Endometrium (tissue), 2 donors: ENCODE measurements around the gene MLLT3.

ENCODE experiments used
- FAIRE-seq: peaks from 2 replicates; lab custom pipeline; 2012; peaks lifted over from hg19 to GRCh38; lab: Jason Lieb, UNC
- donor health status: control.
- donor health status: control.

The MLLT3 gene

GRCh38 chr9:20409321-20410092 lies 212.8 kb downstream of the MLLT3 start:
- FAIRE-seq = no peak

- no peak for FAIRE-seq
These were observed 213.8 kb downstream of the MLLT3 start for GRCh38 chr9:20408513-20408912.

GRCh38 chr9:20407013-20407412 lies 215.3 kb downstream of the MLLT3 start:
- FAIRE-seq = no peak

- no peak for FAIRE-seq
These were observed 216.0 kb downstream of the MLLT3 start for GRCh38 chr9:20406344-20406743.

GRCh38 chr9:20405616-20406015 lies 216.7 kb downstream of the MLLT3 start:
- FAIRE-seq = no peak

GRCh38 chr9:20405078-20405477 lies 217.2 kb downstream of the MLLT3 start:
- no peak for FAIRE-seq

- FAIRE-seq = no peak
These were observed 218.0 kb downstream of the MLLT3 start for GRCh38 chr9:20404192-20404813.

GRCh38 chr9:20403346-20403745 lies 219.0 kb downstream of the MLLT3 start:
- FAIRE-seq = no peak

- FAIRE-seq = no peak
These were observed 219.9 kb downstream of the MLLT3 start for GRCh38 chr9:20402273-20402875.

GRCh38 chr9:20398536-20399338 lies 223.6 kb downstream of the MLLT3 start:
- FAIRE-seq = no peak

- no peak for FAIRE-seq
These were observed 225.0 kb downstream of the MLLT3 start for GRCh38 chr9:20397348-20397747.

- no peak for FAIRE-seq
These were observed 225.8 kb downstream of the MLLT3 start for GRCh38 chr9:20396509-20396908.

GRCh38 chr9:20395651-20396050 lies 226.6 kb downstream of the MLLT3 start:
- FAIRE-seq = no peak

GRCh38 chr9:20394969-20395368 lies 227.3 kb downstream of the MLLT3 start:
- no peak for FAIRE-seq

GRCh38 chr9:20391208-20391607 lies 231.1 kb downstream of the MLLT3 start:
- FAIRE-seq = no peak

- FAIRE-seq = no peak
These were observed 231.9 kb downstream of the MLLT3 start for GRCh38 chr9:20390400-20390799.

GRCh38 chr9:20387062-20387461 lies 235.2 kb downstream of the MLLT3 start:
- no peak for FAIRE-seq

GRCh38 chr9:20384642-20385041 lies 237.7 kb downstream of the MLLT3 start:
- FAIRE-seq = no peak

- FAIRE-seq = no peak
These were observed 239.7 kb downstream of the MLLT3 start for GRCh38 chr9:20382460-20383071.

GRCh38 chr9:20380546-20380945 lies 241.8 kb downstream of the MLLT3 start:
- FAIRE-seq = no peak

GRCh38 chr9:20379804-20380225 lies 242.5 kb downstream of the MLLT3 start:
- no peak for FAIRE-seq

GRCh38 chr9:20378851-20379250 lies 243.4 kb downstream of the MLLT3 start:
- FAIRE-seq = no peak
